ENCODE measurements around the gene USP12. TPM values are rescaled to one million over a fixed set of nuclear protein-coding genes. Genes with fewer than 3 reads are reported as not detected.
"Not testable (repeated sequence)": the region's sequence is repeated elsewhere in the genome, so short reads cannot be mapped to it uniquely, and the experiment has no call there.

USP12 gene
- total RNA-seq, 2 donors from 2014 or later: 11.6 to 23.0 TPM

DNA sequence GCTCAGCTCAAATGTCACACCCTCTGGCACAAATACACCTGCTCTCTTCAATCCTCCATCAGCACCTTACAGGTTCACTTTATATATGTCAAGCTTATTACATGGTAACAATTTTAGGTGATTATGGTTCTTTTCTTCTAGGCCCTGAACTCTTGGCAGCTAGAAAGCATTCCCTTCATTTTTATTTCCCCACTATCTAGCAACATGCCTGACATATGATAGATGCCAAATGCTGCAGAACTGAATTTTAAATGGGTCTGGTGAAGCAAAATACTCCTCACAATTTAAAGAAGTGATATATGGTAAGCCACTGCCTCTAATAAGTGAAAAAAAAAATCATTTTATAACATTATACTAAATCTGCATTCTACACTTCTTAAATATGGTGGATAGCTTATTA lies 95.2 kb downstream of the USP12 start:
- Histone ChIP-seq H3K4me3 (no peak overlapping the region), H3K9me3 (no peaks in the 10 kb centered on the region), H3K27me3 (no peaks in the 10 kb centered on the region), H3K36me3 (no peaks in the 10 kb centered on the region), H3K4me1 (peaks cover 0 to 17% of the 10 kb centered on the region in 2 donors), H3K27ac (no peak overlapping the region)
- TF ChIP-seq, protein P1, sequence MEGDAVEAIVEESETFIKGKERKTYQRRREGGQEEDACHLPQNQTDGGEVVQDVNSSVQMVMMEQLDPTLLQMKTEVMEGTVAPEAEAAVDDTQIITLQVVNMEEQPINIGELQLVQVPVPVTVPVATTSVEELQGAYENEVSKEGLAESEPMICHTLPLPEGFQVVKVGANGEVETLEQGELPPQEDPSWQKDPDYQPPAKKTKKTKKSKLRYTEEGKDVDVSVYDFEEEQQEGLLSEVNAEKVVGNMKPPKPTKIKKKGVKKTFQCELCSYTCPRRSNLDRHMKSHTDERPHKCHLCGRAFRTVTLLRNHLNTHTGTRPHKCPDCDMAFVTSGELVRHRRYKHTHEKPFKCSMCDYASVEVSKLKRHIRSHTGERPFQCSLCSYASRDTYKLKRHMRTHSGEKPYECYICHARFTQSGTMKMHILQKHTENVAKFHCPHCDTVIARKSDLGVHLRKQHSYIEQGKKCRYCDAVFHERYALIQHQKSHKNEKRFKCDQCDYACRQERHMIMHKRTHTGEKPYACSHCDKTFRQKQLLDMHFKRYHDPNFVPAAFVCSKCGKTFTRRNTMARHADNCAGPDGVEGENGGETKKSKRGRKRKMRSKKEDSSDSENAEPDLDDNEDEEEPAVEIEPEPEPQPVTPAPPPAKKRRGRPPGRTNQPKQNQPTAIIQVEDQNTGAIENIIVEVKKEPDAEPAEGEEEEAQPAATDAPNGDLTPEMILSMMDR (IDR thresholded peaks at IDR 0.05): no peak
- no peak for DNase-seq (ENCODE audit: low spot score)

GRCh38 chr13:27073186-27073585 lies 98.4 kb downstream of the USP12 start:
- Histone ChIP-seq H3K4me3 (no peak overlapping the region), H3K36me3 (no peaks in the 10 kb centered on the region), H3K9me3 (no peaks in the 10 kb centered on the region), H3K4me1 (peaks cover 0 to 17% of the 10 kb centered on the region in 2 donors), H3K27me3 (no peaks in the 10 kb centered on the region), H3K27ac (no peak overlapping the region)
- TF ChIP-seq, protein P1 (IDR thresholded peaks at IDR 0.05): no peak
- DNase-seq (ENCODE audit: low spot score): no peak

DNA sequence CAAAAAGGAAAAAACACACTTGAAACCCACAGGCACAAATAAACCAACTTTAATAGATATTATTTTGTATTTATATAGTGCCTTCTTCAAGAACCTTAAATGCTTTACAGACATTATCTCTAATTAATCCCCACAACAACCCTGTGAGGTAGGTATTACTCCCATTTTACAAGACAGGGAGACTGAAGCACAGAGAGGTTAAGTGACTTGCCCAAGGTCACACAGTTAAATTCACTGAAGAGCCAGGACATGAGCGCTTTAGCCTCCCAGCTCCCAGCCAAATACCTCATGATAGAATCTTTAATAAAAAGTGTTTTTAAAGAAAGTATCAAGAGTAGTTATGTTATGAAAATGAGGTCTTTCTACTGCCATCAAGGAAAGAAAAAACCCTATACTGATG lies 105.5 kb downstream of the USP12 start:
- H3K4me3 ChIP-seq; H3K27ac ChIP-seq; DNase-seq (ENCODE audit: low spot score); H3K9me3 ChIP-seq; H3K4me1 ChIP-seq; H3K27me3 ChIP-seq: not testable (repeated sequence)
- peaks cover 10% of the 10 kb centered on the region for H3K36me3 ChIP-seq

- Histone ChIP-seq H3K27me3 (no peaks in the 10 kb centered on the region), H3K9me3 (peaks cover 0 to 6% of the 10 kb centered on the region in 2 donors), H3K27ac (no peak overlapping the region), H3K36me3 (peaks cover 10% of the 10 kb centered on the region), H3K4me1 (peaks cover 0 to 7% of the 10 kb centered on the region in 2 donors), H3K4me3 (no peak overlapping the region)
- DNase-seq (ENCODE audit: low spot score): no peak
- TF ChIP-seq, protein P1 (IDR thresholded peaks at IDR 0.05): no peak
Observed at GRCh38 chr13:27065582-27065981, 106.0 kb downstream of the USP12 start.

GRCh38 chr13:27064252-27064995 lies 107.2 kb downstream of the USP12 start:
- Histone ChIP-seq H3K4me3 (no peak overlapping the region), H3K9me3 (peaks cover 0 to 6% of the 10 kb centered on the region in 2 donors), H3K4me1 (peaks cover 0 to 7% of the 10 kb centered on the region in 2 donors), H3K27me3 (no peaks in the 10 kb centered on the region), H3K36me3 (peaks cover 10% of the 10 kb centered on the region), H3K27ac (no peak overlapping the region)
- no peak for DNase-seq (ENCODE audit: low spot score)
- TF ChIP-seq, protein P1 (IDR thresholded peaks at IDR 0.05): no peak

DNA sequence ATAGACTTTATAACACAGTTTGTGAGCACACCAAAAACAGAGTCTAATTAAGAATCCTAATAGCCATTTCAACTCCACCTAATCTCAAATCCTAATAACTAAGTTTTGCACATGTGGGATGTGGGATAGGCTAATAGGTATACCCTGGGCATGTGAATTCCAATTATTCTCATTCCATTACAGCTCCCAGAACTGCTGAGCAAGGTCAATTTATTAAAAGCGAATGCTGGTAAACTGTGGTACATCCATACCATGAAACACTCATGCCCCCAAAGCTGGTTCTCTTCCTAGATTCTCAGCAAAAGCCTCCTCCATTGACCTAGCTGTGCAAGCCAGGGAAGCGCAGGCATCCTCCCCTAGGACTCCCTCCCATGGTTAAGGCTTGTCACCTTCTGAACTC lies 113.8 kb downstream of the USP12 start:
- Histone ChIP-seq H3K4me3 (no peak overlapping the region), H3K27ac (no peak overlapping the region), H3K4me1 (no peaks in the 10 kb centered on the region), H3K27me3 (no peaks in the 10 kb centered on the region), H3K9me3 (peaks cover 0 to under 1% of the 10 kb centered on the region in 2 donors), H3K36me3 (no peaks in the 10 kb centered on the region)
- TF ChIP-seq, protein P1 (IDR thresholded peaks at IDR 0.05): no peak
- DNase-seq (ENCODE audit: low spot score): no peak
